Measurements from ENCODE around the gene SYDE1.

SYDE1 gene

GRCh38 chr19:15099017-15099582 lies 8.1 kb upstream of the SYDE1 start:
- no peak for DNase-seq (ENCODE audit: low read depth in 2 of 2)
- no peak overlapping the region for H3K4me3 ChIP-seq (replicated peaks in 1 of 2; ENCODE audit: low read depth in 2 of 2, low read length in 2 of 2)

GRCh38 chr19:15101479-15102082 lies 5.6 kb upstream of the SYDE1 start:
- DNase-seq (ENCODE audit: low read depth in 2 of 2), result peak; percentile 67 to 72
- H3K4me3 ChIP-seq (replicated peaks in 1 of 2; ENCODE audit: low read depth in 2 of 2, low read length in 2 of 2), result no peak overlapping the region
- peak; percentile 80 for TF ChIP-seq CTCF (IDR thresholded peaks at IDR 0.05; ENCODE audit: low read depth, low read length)

More at GRCh38 chr19:15099017-15099582, 8.1 kb upstream of the SYDE1 start:
- TF ChIP-seq CTCF (IDR thresholded peaks at IDR 0.05; ENCODE audit: low read depth, low read length), result no peak

GRCh38 chr19:15104003-15104402 lies 3.2 kb upstream of the SYDE1 start:
- no peak for DNase-seq (ENCODE audit: low read depth in 2 of 2)
- no peak overlapping the region for H3K4me3 ChIP-seq (replicated peaks in 1 of 2; ENCODE audit: low read depth in 2 of 2, low read length in 2 of 2)
- TF ChIP-seq CTCF (IDR thresholded peaks at IDR 0.05; ENCODE audit: low read depth, low read length), result no peak

- TF ChIP-seq CTCF (IDR thresholded peaks at IDR 0.05; ENCODE audit: low read depth, low read length), result no peak
- H3K4me3 ChIP-seq (replicated peaks in 1 of 2; ENCODE audit: low read depth in 2 of 2, low read length in 2 of 2), result no peak overlapping the region
- DNase-seq (ENCODE audit: low read depth in 2 of 2), result no peak
Observed at GRCh38 chr19:15104411-15104810, 2.8 kb upstream of the SYDE1 start.

GRCh38 chr19:15105044-15105443 lies 2.2 kb upstream of the SYDE1 start:
- TF ChIP-seq CTCF (IDR thresholded peaks at IDR 0.05; ENCODE audit: low read depth, low read length), result no peak
- H3K4me3 ChIP-seq (replicated peaks in 1 of 2; ENCODE audit: low read depth in 2 of 2, low read length in 2 of 2), result no peak overlapping the region
- no peak for DNase-seq (ENCODE audit: low read depth in 2 of 2)

- H3K4me3 ChIP-seq (replicated peaks in 1 of 2; ENCODE audit: low read depth in 2 of 2, low read length in 2 of 2), result peak overlapping the region; percentile 82 to 84
- no peak for TF ChIP-seq CTCF (IDR thresholded peaks at IDR 0.05; ENCODE audit: low read depth, low read length)
- DNase-seq (ENCODE audit: low read depth in 2 of 2), result no peak
Observed at GRCh38 chr19:15108145-15108844, 1.1 kb downstream of the SYDE1 start.
